ENCODE results near the gene NEURL1. TPM values are rescaled to one million over a fixed set of nuclear protein-coding genes. Genes with fewer than 3 reads are reported as not detected.

NEURL1 gene
- total and polyA plus RNA-seq, 2 donors (not counting 3 experiments of a cell fraction or from before 2014, with no cell fraction given): 0.06 to 0.22 TPM

GRCh38 chr10:103451091-103451813, 42.3 kb upstream of the NEURL1 start:
- H3K9me3 ChIP-seq (replicated peaks; ENCODE audit: control insufficient read depth, insufficient read depth, low read length): no peaks in the 10 kb centered on the region
- H3K4me2 ChIP-seq (ENCODE audit: insufficient read depth, low read length): peak overlapping the region; percentile 86
- DNase-seq (ENCODE audit: low read depth, low spot score) (peak; percentile 52), FAIRE-seq (peak; percentile 79)
- peak overlapping the region; percentile 57 for H3K27ac ChIP-seq (ENCODE audit: insufficient read depth, low read depth, low read length)
- BruUV-seq (replicated peaks): no TSS peak
- H3K27me3 ChIP-seq (ENCODE audit: control insufficient read depth in 2 of 2, insufficient read depth in 2 of 2, low read length in 2 of 2): no peaks in the 10 kb centered on the region
- intact Hi-C loops (cut with micrococcal nuclease) (loop anchor here (2.0 kb wide), 1 partner anchor 32 kb away; no protein-coding TSS in a partner anchor), dilution Hi-C loops (cut with MboI; ENCODE audit: extremely low pct_ligation_motif_present, low sequenced_read_pairs) (no loop called here)
- H3K4me1 ChIP-seq (ENCODE audit: control insufficient read depth, extremely low read depth, insufficient read depth, low read length): peaks cover 45% of the 10 kb centered on the region
- peak overlapping the region; percentile 8 to 66 (median 55) for H3K4me3 ChIP-seq (replicated peaks in 1 of 3; ENCODE audit: insufficient read depth in 1 of 3, low read depth in 1 of 3, low read length in 3 of 3)
- TF ChIP-seq POLR2A (IDR thresholded peaks at IDR 0.05; ENCODE audit: low read depth, low read length) (no peak), EZH2 (IDR thresholded peaks at IDR 0.05; ENCODE audit: borderline replicate concordance, low read depth, low read length, severe bottlenecking) (no peak), JUN (IDR thresholded peaks at IDR 0.05; ENCODE audit: borderline replicate concordance, insufficient read depth, insufficient read length, low read depth) (no peak), FOS (IDR thresholded peaks at IDR 0.05; ENCODE audit: borderline replicate concordance, insufficient read depth, low read length) (no peak), POLR2AphosphoS5 (IDR thresholded peaks at IDR 0.05; ENCODE audit: insufficient read depth, low read depth, low read length) (no peak), MYC (IDR thresholded peaks at IDR 0.05; ENCODE audit: low read depth, low read length) (no peak), CTCF (IDR thresholded peaks at IDR 0.05; ENCODE audit: extremely low read depth in 1 of 2, insufficient read depth in 1 of 2, low read depth in 1 of 2, low read length in 2 of 2) (no peak), GATA2 (IDR thresholded peaks at IDR 0.05; ENCODE audit: insufficient read depth, insufficient read length, low read depth, low read length) (no peak)
- TF ChIP-seq, protein P1, sequence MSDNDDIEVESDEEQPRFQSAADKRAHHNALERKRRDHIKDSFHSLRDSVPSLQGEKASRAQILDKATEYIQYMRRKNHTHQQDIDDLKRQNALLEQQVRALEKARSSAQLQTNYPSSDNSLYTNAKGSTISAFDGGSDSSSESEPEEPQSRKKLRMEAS (IDR thresholded peaks at IDR 0.05; ENCODE audit: insufficient read depth, insufficient read length): no peak
- POLR2A ChIA-PET: no interaction called here
- no peaks in the 10 kb centered on the region for H3K9me1 ChIP-seq (replicated peaks; ENCODE audit: control insufficient read depth, extremely low read depth, insufficient read depth, low read length)
- no peaks in the 10 kb centered on the region for H4K20me1 ChIP-seq (replicated peaks; ENCODE audit: control insufficient read depth, extremely low read depth, insufficient read depth, low read length)
- peaks cover 7% of the 10 kb centered on the region for H3K79me2 ChIP-seq (ENCODE audit: control insufficient read depth, insufficient read depth, low read length)
- H3K9ac ChIP-seq (replicated peaks; ENCODE audit: extremely low read depth, insufficient read depth, low read length): peak overlapping the region; percentile 32
- peaks cover 5 to 15% of the 10 kb centered on the region in 2 experiments for H3K36me3 ChIP-seq (ENCODE audit: control insufficient read depth in 2 of 2, extremely low read depth in 1 of 2, insufficient read depth in 2 of 2, low read length in 2 of 2)
- CTCF ChIA-PET: interaction anchor here (0.9 to 2.5 kb wide), 8 partner anchors 9 to 142 kb away, joined by 3 to 13 read pairs (median 4); no protein-coding TSS in a partner anchor
- peak overlapping the region; percentile 97 for H2AFZ ChIP-seq (ENCODE audit: low read depth, low read length)

Measured in endothelial cell of umbilical vein (primary cell).